Jurkat, Clone E6-1 (cell line): ENCODE data around the gene CNTNAP2.
"Not testable (repeated sequence)": the region's sequence is repeated elsewhere in the genome, so short reads cannot be mapped to it uniquely, and the experiment has no call there.

ENCODE experiments used
- DNase-seq: peaks from one replicate; pipeline ENCODE4 v3.0.0-alpha.2; 2011; ENCODE audit warnings: low read depth, low spot score
- H3K4me3 ChIP-seq: 2 replicates; pipeline ENCODE4 v1.5.1; 2011; ENCODE audit warnings: mild to moderate bottlenecking, low read length, control low read depth, moderate library complexity

CNTNAP2 gene

DNA sequence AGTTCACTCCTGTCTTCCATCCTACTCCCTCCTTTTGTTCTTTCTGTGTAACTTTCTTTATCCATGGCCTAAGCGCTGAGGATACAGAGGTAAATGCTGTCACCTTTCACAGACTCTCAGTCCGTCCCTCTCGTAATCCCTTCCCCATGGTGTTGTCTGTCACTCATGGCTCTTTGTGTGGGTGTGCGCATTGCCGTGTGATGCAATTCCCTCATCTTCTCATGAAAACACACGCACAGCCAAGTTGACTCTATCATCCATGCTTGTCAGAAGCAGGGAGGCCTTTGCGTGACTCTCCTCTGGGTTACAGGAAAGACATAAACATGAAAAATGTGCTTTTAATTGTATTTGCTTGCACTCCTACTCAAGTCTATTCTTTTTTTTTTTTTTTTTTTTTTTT, 2348.3 kb downstream of the CNTNAP2 start:
- no peak overlapping the region for H3K4me3 ChIP-seq
- DNase-seq = no peak

GRCh38 chr7:148465441-148465840, 2348.8 kb downstream of the CNTNAP2 start:
- DNase-seq = not testable (repeated sequence)

GRCh38 chr7:148466120-148466519, 2349.5 kb downstream of the CNTNAP2 start:
- no peak overlapping the region for H3K4me3 ChIP-seq
- DNase-seq = no peak

More at GRCh38 chr7:148465441-148465840, 2348.8 kb downstream of the CNTNAP2 start:
- not testable (repeated sequence) for H3K4me3 ChIP-seq

GRCh38 chr7:148468700-148469098, 2352.1 kb downstream of the CNTNAP2 start:
- H3K4me3 ChIP-seq = no peak overlapping the region
- DNase-seq = no peak
